Measurements from ENCODE around the gene KLHL2.

The KLHL2 gene

GRCh38 chr4:165327211-165328100 is 120.1 kb downstream of the KLHL2 start, which contains the start of gene MSMO1:
MSMO1 (plus strand) TSS chr4:165327669; CDS start chr4:165333371, 5,702 bp downstream.
- Histone ChIP-seq H3K4me1 (peaks cover 53 to 72% (median 64%) of the 10 kb centered on the region in 10 experiments), H3K36me3 (peaks cover 16 to 46% (median 39%) of the 10 kb centered on the region in 11 experiments; a peak in 20 of 22 replicates)

GRCh38 chr4:165328101-165328425 is 120.7 kb downstream of the KLHL2 start:
- H3K4me2 ChIP-seq = peak overlapping the region; percentile 87 to 94 (median 91)
- peak overlapping the region; percentile 74 to 91 (median 86) for H3K4me3 ChIP-seq
- peak overlapping the region; percentile 60 to 84 (median 80) for H3K9ac ChIP-seq
- peaks cover 0 to 59% (median 35%) of the 10 kb centered on the region in 11 experiments; a peak in 14 of 22 replicates for H4K20me1 ChIP-seq
- no peaks in the 10 kb centered on the region for H3K27me3 ChIP-seq
- peak overlapping the region in 10 of 11 experiments; percentile 24 to 83 (median 72); a peak in 19 of 22 replicates for H3K27ac ChIP-seq
- H3K36me3 ChIP-seq = peaks cover 14 to 45% (median 37%) of the 10 kb centered on the region in 11 experiments; a peak in 20 of 22 replicates
- H3K4me1 ChIP-seq = peaks cover 53 to 77% (median 67%) of the 10 kb centered on the region in 10 experiments
- H3K9me3 ChIP-seq (replicated peaks in 1 of 11) = peaks cover 0 to 9% (median 0%) of the 10 kb centered on the region in 11 experiments; a peak in 1 of 22 replicates
- no peak for TF ChIP-seq Cebpa-rat (IDR thresholded peaks at IDR 0.05)

More at GRCh38 chr4:165327211-165328100, 120.1 kb downstream of the KLHL2 start, which contains the start of gene MSMO1:
- H3K9ac ChIP-seq = peak within 1 kb of the TSS; percentile 70 to 84 (median 80)
- no peak for TF ChIP-seq Cebpa-rat (IDR thresholded peaks at IDR 0.05)
- H3K9me3 ChIP-seq (replicated peaks in 1 of 11) = peaks cover 0 to 9% (median 0%) of the 10 kb centered on the region in 11 experiments; a peak in 1 of 22 replicates
- H3K4me3 ChIP-seq = peak within 1 kb of the TSS; percentile 74 to 91 (median 86)
- no peaks in the 10 kb centered on the region for H3K27me3 ChIP-seq
- peaks cover 0 to 53% (median 31%) of the 10 kb centered on the region in 11 experiments; a peak in 14 of 22 replicates for H4K20me1 ChIP-seq
- peak within 1 kb of the TSS; percentile 87 to 94 (median 91) for H3K4me2 ChIP-seq
- H3K27ac ChIP-seq = peak within 1 kb of the TSS; percentile 44 to 83 (median 72); a peak in 20 of 22 replicates

DNA sequence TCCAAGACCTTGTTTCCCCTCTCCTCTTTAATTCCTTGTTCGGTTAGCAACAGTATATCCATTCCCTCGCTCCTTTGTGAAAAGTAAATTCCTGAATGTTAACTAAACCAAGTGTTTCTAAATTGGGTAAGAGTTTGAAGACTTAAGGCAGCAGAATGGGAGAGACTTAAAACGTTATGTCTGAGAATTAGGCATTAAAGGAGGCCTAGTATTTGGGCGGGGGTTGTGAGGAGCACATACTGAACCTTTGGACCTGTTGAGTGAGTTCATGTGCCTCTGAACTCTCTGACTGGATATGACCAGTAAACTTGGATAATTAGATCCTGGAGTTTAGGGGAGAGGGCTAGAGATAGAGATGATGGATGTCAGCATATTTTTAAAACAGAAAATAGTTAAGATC is 121.3 kb downstream of the KLHL2 start:
- H3K27ac ChIP-seq = peak overlapping the region in 10 of 11 experiments; percentile 24 to 83 (median 72); a peak in 18 of 22 replicates
- H4K20me1 ChIP-seq = peaks cover 0 to 66% (median 37%) of the 10 kb centered on the region in 11 experiments; a peak in 14 of 22 replicates
- H3K9me3 ChIP-seq (replicated peaks in 1 of 11) = peaks cover 0 to 9% (median 0%) of the 10 kb centered on the region in 11 experiments; a peak in 1 of 22 replicates
- TF ChIP-seq Cebpa-rat (IDR thresholded peaks at IDR 0.05) = no peak
- peaks cover 53 to 77% (median 67%) of the 10 kb centered on the region in 10 experiments for H3K4me1 ChIP-seq
- H3K4me3 ChIP-seq = peak overlapping the region; percentile 74 to 91 (median 86)
- peak overlapping the region; percentile 87 to 94 (median 91) for H3K4me2 ChIP-seq
- no peaks in the 10 kb centered on the region for H3K27me3 ChIP-seq
- H3K36me3 ChIP-seq = peaks cover 10 to 45% (median 37%) of the 10 kb centered on the region in 11 experiments; a peak in 21 of 22 replicates
- peak overlapping the region; percentile 60 to 84 (median 80); a peak in 21 of 22 replicates for H3K9ac ChIP-seq

DNA sequence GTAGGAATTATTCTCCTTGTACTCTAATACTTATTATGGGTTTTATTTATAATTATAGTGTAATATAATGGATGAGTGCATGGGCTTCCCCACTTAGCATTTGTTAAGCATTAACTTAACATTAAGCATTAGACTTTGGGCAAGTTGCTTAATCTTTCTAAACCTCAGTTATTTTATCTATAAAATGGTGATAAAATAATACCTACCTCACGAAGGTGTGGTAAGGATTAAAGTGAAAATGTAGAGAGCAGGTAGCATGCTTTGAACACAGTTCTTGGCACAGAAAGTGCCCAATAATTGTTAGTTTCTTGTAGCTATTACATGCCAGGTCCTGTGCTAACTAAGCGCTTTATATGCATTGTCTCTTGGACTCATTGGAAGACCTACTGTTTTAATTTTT is 122.7 kb downstream of the KLHL2 start:
- H3K27me3 ChIP-seq = no peaks in the 10 kb centered on the region
- peaks cover 14 to 51% (median 40%) of the 10 kb centered on the region in 11 experiments; a peak in 20 of 22 replicates for H3K36me3 ChIP-seq
- no peak for TF ChIP-seq Cebpa-rat (IDR thresholded peaks at IDR 0.05)
- H3K4me1 ChIP-seq = peaks cover 49 to 64% (median 61%) of the 10 kb centered on the region in 10 experiments
- H4K20me1 ChIP-seq = peaks cover 0 to 77% (median 41%) of the 10 kb centered on the region in 11 experiments; a peak in 14 of 22 replicates
- H3K27ac ChIP-seq = no peak overlapping the region
- peak overlapping the region; percentile 42 to 94 (median 91); a peak in 21 of 22 replicates for H3K4me2 ChIP-seq
- no peak overlapping the region for H3K9ac ChIP-seq
- H3K9me3 ChIP-seq (replicated peaks in 1 of 11) = peaks cover 0 to 5% (median 0%) of the 10 kb centered on the region in 11 experiments; a peak in 1 of 22 replicates
- peak overlapping the region in 5 of 10 experiments; percentile 81 to 91 (median 88); a peak in 8 of 20 replicates for H3K4me3 ChIP-seq

- TF ChIP-seq Cebpa-rat (IDR thresholded peaks at IDR 0.05) = no peak
- Histone ChIP-seq H3K4me2 (peak overlapping the region; percentile 42 to 94 (median 91); a peak in 20 of 22 replicates), H3K4me3 (peak overlapping the region in 2 of 10 experiments; percentile 81 to 91; a peak in 4 of 20 replicates), H3K27ac (peak overlapping the region in 1 of 11 experiments; percentile 18; a peak in 1 of 22 replicates), H4K20me1 (peaks cover 0 to 79% (median 46%) of the 10 kb centered on the region in 11 experiments; a peak in 14 of 22 replicates), H3K36me3 (peaks cover 18 to 57% (median 46%) of the 10 kb centered on the region in 11 experiments; a peak in 20 of 22 replicates), H3K9me3 (replicated peaks in 1 of 11) (no peaks in the 10 kb centered on the region), H3K27me3 (no peaks in the 10 kb centered on the region), H3K9ac (no peak overlapping the region), H3K4me1 (peaks cover 43 to 58% (median 55%) of the 10 kb centered on the region in 10 experiments)
Measured at GRCh38 chr4:165330666-165331065, 123.3 kb downstream of the KLHL2 start.

DNA sequence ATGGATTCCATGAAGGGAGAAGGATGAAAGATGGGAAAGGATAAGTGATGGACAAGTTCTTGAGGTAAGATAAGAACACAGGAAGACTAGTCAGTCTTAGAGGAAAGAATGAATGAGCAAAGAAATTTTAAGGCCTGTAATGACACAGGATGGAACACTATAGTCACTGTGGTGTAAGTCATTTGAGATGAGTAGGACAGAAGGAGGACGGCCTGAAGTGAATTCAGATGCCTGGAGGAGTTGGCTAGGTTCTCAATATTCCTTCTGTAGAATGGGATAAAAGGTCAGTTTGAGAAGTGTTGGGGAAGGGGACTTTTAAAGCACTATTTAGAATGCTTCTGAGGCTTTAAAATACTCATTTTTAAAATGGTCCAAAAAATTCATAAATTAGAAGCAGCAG is 124.0 kb downstream of the KLHL2 start:
- Histone ChIP-seq H3K27ac (no peak overlapping the region; a peak in 1 of 22 replicates), H3K36me3 (peaks cover 18 to 64% (median 51%) of the 10 kb centered on the region in 11 experiments; a peak in 20 of 22 replicates), H3K4me3 (peak overlapping the region in 2 of 10 experiments; percentile 81 to 91; a peak in 1 of 20 replicates), H3K4me2 (peak overlapping the region in 10 of 11 experiments; percentile 87 to 94 (median 91); a peak in 19 of 22 replicates), H3K27me3 (no peaks in the 10 kb centered on the region), H3K9me3 (replicated peaks in 1 of 11) (no peaks in the 10 kb centered on the region), H3K9ac (0 out of 22 replicates have a peak overlapping the region, but pooled peaks of 1 of the 11 experiments have one; percentile 10), H3K4me1 (peaks cover 36 to 51% (median 48%) of the 10 kb centered on the region in 10 experiments), H4K20me1 (peaks cover 0 to 79% (median 47%) of the 10 kb centered on the region in 11 experiments; a peak in 14 of 22 replicates)
- no peak for TF ChIP-seq Cebpa-rat (IDR thresholded peaks at IDR 0.05)

DNA sequence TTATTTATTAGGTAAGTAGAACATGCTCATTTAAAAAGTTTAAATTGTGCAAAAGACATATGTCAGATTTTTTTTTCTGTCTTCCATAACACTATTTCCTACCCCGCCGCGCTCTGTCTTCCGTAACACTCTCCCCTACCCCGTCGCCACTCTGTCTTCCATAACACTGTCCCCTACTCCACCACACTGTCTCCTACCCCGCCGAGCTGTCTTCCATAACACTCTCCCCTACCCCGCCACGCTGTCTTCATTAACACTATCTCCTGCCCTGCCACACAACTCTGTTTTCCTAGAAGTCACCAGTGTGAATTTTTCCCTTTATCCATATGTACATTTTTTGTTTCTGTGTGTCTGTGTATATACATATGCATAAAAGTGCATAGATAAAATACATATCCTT is 124.5 kb downstream of the KLHL2 start:
- Histone ChIP-seq H3K9me3 (replicated peaks in 1 of 11) (no peaks in the 10 kb centered on the region), H3K4me3 (peak overlapping the region in 1 of 10 experiments; percentile 91; a peak in 1 of 20 replicates), H3K27ac (no peak overlapping the region), H3K9ac (0 out of 22 replicates have a peak overlapping the region, but pooled peaks of 1 of the 11 experiments have one; percentile 10), H3K4me2 (peak overlapping the region in 10 of 11 experiments; percentile 61 to 94 (median 91); a peak in 16 of 22 replicates), H4K20me1 (peaks cover 0 to 83% (median 52%) of the 10 kb centered on the region in 11 experiments; a peak in 14 of 22 replicates), H3K36me3 (peaks cover 22 to 68% (median 56%) of the 10 kb centered on the region in 11 experiments; a peak in 20 of 22 replicates), H3K4me1 (peaks cover 34 to 49% (median 46%) of the 10 kb centered on the region in 10 experiments), H3K27me3 (no peaks in the 10 kb centered on the region)
- TF ChIP-seq Cebpa-rat (IDR thresholded peaks at IDR 0.05) = no peak

- Histone ChIP-seq H3K4me2 (peak overlapping the region in 10 of 11 experiments; percentile 11 to 94 (median 90); a peak in 14 of 22 replicates), H3K9ac (no peak overlapping the region), H3K4me1 (peaks cover 34 to 49% (median 46%) of the 10 kb centered on the region in 10 experiments), H3K27ac (peak overlapping the region in 1 of 11 experiments; percentile 1; a peak in 2 of 22 replicates), H4K20me1 (peaks cover 0 to 89% (median 52%) of the 10 kb centered on the region in 11 experiments; a peak in 14 of 22 replicates), H3K27me3 (no peaks in the 10 kb centered on the region), H3K36me3 (peaks cover 29 to 75% (median 62%) of the 10 kb centered on the region in 11 experiments; a peak in 21 of 22 replicates), H3K4me3 (no peak overlapping the region), H3K9me3 (replicated peaks in 1 of 11) (no peaks in the 10 kb centered on the region)
- no peak for TF ChIP-seq Cebpa-rat (IDR thresholded peaks at IDR 0.05)
Measured at GRCh38 chr4:165332502-165332901, 125.1 kb downstream of the KLHL2 start.

Data from BLaER1 treated with 17β-estradiol and CSF1 and Interleukin-3, amounts not matched to agents 10 nM and 100 nM (cell line).